Effector memory CD8-positive, alpha-beta T cell (primary cell): ENCODE data around the gene CDR2L.
"Not testable (repeated sequence)": the region's sequence is repeated elsewhere in the genome, so short reads cannot be mapped to it uniquely, and the experiment has no call there.

Source experiments
- ATAC-seq: fragments of 150-1000 bp; cut with Tn5 transposase; replicated peaks from 2 replicates; pipeline ENCODE4 v1.10.0; 2021; ENCODE audit warnings: mild to moderate bottlenecking, moderate library complexity
- DNase-seq, 3 experiments: peaks; one replicate each; pipeline ENCODE4 v3.0.0; 2021
- H3K27ac Mint-ChIP-seq, 2 donors: one replicate each; pipeline ENCODE4 v1.8.0; 2022; ENCODE audit warnings: mild to moderate bottlenecking in 2 of 2, mixed read lengths in 2 of 2, moderate library complexity in 2 of 2
- H3K27me3 Mint-ChIP-seq, 2 donors: one replicate each; pipeline ENCODE4 v1.8.0; 2022; ENCODE audit warnings: mixed read lengths in 2 of 2
- H3K36me3 Mint-ChIP-seq: one replicate; pipeline ENCODE4 v1.8.0; 2022; ENCODE audit warnings: mild to moderate bottlenecking, moderate library complexity, mixed read lengths; ENCODE audit not compliant: insufficient read depth
- H3K4me1 Mint-ChIP-seq, 2 donors: one replicate each; pipeline ENCODE4 v1.8.0; 2022; ENCODE audit warnings: low read depth in 2 of 2, mixed read lengths in 2 of 2
- H3K4me3 Mint-ChIP-seq, 2 donors: one replicate each; pipeline ENCODE4 v1.8.0; 2022; ENCODE audit warnings: mild to moderate bottlenecking in 2 of 2, mixed read lengths in 2 of 2, moderate library complexity in 2 of 2
- H3K9me3 Mint-ChIP-seq, 2 donors: one replicate each; pipeline ENCODE4 v1.8.0; 2022; ENCODE audit warnings: mixed read lengths in 2 of 2

CDR2L gene

DNA sequence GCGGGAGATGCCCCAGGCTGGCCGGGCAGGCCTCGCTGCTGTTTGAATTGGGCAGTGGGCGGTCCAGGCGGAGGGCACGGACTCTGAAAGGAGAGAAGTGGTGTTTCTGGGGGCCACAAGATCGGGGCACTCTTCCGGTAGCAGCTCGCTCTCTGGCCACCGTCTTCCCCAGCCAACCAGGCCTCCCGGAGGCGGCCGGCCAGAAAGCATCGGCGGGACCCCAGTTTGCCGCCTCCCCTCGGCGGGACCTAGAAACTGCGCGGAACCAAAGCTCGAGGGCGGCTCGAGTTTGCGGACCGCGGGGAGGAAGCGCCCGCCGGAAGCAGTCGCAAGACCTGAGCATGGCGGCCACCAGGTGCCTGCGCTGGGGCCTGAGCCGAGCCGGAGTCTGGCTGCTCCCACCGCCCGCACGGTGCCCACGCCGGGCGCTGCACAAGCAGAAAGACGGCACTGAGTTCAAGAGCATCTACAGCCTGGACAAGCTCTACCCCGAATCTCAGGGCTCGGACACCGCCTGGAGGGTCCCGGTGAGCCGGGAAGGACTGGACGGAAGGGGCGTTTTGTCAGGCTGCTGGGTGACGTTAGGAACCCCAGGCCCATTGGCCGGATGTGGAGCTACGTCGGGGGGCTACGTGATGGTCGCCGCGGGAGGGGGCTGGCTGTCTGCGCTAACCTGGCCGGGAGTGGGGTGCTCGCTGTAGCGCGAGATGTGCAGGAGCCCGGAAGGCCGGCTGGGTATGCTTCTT, 25.1 kb downstream of the CDR2L start, which contains the start of gene MRPL58:
Gene MRPL58, plus strand, starts transcription at position 325 of the 746 bp plus-strand sequence. Its CDS starts 17 bp downstream, at position 342.
- Mint-ChIP-seq H3K9me3 (no peaks in the 10 kb centered on the region), H3K27ac (peak within 1 kb of the TSS; percentile 91), H3K27me3 (no peaks in the 10 kb centered on the region), H3K36me3 (peaks cover 24% of the 10 kb centered on the region), H3K4me3 (peak within 1 kb of the TSS; percentile 94 to 95), H3K4me1 (peaks cover 21 to 30% of the 10 kb centered on the region in 2 donors)
- DNase-seq (peak; percentile 74 to 76 (median 76)), ATAC-seq (peak; percentile 94)

DNA sequence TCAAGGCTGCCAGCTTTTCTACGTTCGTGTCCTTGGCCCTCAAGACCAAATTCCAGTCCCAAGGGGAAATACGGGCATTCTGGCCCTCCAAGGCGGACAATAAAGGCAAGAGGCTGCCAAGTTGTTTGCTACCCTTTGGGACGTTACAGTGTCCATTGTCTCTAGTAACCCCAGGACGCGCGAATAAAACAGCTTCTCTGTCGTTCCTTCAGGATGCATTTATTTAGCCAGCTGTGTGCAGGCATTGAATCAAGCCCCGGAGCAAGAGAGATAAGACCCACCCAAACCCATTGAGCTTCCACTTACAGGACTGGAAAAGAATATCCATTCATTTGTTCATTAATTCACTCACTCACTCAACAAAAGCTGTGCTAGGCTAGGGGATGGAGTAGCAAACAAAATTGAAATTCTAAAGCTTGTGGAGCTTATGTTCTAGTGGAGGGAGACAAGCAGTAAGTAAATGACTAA, 25.7 kb downstream of the CDR2L start:
- H3K9me3 Mint-ChIP-seq = no peaks in the 10 kb centered on the region
- no peak for ATAC-seq
- H3K27ac Mint-ChIP-seq = peak overlapping the region; percentile 91
- H3K4me1 Mint-ChIP-seq = peaks cover 21 to 30% of the 10 kb centered on the region in 2 donors
- H3K36me3 Mint-ChIP-seq = peaks cover 26% of the 10 kb centered on the region
- no peaks in the 10 kb centered on the region for H3K27me3 Mint-ChIP-seq
- peak overlapping the region; percentile 94 to 95 for H3K4me3 Mint-ChIP-seq
- DNase-seq = no peak

DNA sequence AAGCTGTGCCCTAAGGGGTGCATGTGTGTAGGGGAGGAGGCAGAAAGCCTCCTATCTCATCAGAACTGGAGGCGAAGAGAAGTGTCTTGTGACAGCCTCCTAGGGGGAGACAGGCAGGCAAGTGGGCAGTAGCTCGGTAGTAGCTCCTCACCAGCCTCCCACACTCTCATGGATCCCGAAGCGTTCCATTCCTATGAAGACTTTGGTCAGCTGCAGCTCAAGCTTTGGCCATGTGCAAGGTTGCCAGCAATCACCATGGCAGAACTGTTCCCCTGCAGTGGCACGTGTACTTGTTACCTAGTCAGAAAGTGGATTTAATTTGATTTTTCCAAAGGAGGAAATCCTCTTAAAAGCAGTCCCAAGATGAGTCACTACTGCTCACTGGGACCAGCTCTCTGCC, 31.7 kb downstream of the CDR2L start:
- Mint-ChIP-seq H3K9me3 (no peaks in the 10 kb centered on the region), H3K27me3 (no peaks in the 10 kb centered on the region), H3K4me1 (peaks cover 2 to 16% of the 10 kb centered on the region in 2 donors), H3K4me3 (no peak overlapping the region), H3K27ac (no peak overlapping the region), H3K36me3 (peaks cover 39% of the 10 kb centered on the region)
- ATAC-seq = no peak
- DNase-seq = no peak

DNA sequence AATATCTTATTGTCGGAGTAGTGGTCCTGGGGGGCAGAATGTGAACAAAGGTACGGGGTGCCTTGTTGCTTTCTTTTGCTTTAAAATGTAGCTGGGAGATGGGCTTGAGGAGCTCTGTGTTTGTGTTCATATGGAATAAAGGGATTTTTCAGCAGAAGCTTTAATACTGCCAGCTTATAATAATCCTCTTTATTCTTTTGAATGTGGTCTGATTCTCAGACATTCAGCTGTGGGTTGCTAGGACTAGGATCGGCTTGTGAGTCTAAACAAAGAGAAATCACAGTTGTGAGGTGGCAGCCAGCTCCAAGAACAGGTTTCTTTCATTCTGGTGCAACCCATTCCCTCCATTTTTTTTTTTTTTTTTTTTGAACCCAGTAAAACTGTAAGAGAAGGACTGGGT, 32.3 kb downstream of the CDR2L start:
- Mint-ChIP-seq H3K27ac (no peak overlapping the region), H3K9me3 (no peaks in the 10 kb centered on the region), H3K4me3 (no peak overlapping the region), H3K27me3 (no peaks in the 10 kb centered on the region), H3K36me3 (peaks cover 39% of the 10 kb centered on the region), H3K4me1 (peaks cover 2 to 14% of the 10 kb centered on the region in 2 donors)
- ATAC-seq (no peak), DNase-seq (no peak)

DNA sequence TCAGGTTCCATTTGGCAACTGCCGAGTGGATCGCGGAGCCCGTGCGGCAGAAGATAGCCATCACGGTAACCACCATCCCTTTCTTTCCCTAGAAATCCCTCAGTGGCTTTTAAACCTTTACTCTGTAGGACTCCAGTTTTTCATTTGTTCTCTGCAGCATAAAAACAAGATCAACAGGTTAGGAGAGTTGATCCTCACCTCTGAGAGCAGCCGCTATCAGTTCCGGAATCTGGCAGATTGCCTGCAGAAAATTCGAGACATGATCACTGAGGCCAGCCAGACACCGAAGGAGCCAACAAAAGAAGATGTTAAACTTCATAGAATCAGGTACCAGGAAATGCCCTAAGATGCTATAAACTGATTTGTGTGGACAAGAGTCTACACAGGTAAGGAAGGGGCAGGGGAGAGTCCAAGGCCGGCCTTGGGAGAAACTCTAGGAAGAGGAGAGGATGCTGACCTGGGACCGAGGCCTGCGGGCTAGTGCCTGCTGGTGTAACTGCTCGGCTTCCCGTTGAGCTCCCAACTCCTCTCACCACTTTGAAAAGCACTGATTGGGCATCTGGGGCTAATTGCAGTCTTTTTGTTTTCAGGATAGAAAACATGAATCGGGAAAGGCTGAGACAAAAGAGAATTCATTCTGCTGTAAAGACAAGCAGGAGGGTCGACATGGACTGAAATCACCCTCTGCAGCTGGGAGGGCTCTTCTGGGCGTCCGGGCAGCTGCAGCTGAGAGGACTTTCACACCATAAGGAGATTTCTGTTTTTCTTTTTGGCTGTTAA, 33.1 kb downstream of the CDR2L start:
- ATAC-seq (no peak), DNase-seq (no peak)
- peaks cover 39% of the 10 kb centered on the region for H3K36me3 Mint-ChIP-seq
- no peaks in the 10 kb centered on the region for H3K27me3 Mint-ChIP-seq
- H3K4me1 Mint-ChIP-seq = peaks cover 8 to 11% of the 10 kb centered on the region in 2 donors
- H3K27ac Mint-ChIP-seq = no peak overlapping the region
- H3K9me3 Mint-ChIP-seq = no peaks in the 10 kb centered on the region
- H3K4me3 Mint-ChIP-seq = no peak overlapping the region

DNA sequence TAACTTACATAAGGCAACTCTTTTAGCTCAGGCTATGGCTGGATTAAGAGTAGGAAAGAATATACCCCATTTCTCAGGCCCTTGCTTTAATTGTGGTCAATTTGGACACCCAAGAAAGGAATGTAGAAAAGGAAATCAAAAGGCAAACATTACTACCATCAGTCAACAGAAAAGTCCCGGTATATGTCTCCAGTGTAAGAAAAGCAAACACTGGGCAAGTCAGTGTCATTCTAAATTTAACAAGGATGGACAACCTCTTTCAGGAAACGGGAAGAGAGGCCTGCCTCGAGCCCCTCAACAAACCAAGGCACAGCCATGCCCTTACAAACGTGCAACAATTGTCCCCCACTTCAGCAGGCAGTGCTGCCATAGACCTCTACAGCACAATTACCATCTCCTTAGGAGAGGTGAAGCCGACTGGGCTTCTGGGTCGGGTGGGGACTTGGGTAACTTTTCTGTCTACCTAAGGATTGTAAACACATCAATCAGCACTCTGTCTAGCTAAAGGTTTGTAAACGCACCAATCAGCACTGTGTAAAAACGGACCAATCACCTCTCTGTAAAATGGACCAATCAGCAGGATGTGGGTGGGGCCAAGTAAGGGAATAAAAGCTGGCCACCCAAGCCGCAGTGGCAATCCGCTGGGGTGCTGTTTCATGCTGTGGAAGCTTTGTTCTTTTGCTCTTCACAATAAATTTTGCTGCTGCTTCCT, 37.4 kb downstream of the CDR2L start:
- H3K9me3 Mint-ChIP-seq = no peaks in the 10 kb centered on the region
- peak overlapping the region in 1 of 2 donors; percentile 80 for H3K27ac Mint-ChIP-seq
- peaks cover 5 to 7% of the 10 kb centered on the region in 2 donors for H3K4me1 Mint-ChIP-seq
- H3K4me3 Mint-ChIP-seq = peak overlapping the region; percentile 15 to 59
- H3K27me3 Mint-ChIP-seq = no peaks in the 10 kb centered on the region
- H3K36me3 Mint-ChIP-seq = peaks cover 9% of the 10 kb centered on the region
- ATAC-seq (peak; percentile 31), DNase-seq (no peak)

DNA sequence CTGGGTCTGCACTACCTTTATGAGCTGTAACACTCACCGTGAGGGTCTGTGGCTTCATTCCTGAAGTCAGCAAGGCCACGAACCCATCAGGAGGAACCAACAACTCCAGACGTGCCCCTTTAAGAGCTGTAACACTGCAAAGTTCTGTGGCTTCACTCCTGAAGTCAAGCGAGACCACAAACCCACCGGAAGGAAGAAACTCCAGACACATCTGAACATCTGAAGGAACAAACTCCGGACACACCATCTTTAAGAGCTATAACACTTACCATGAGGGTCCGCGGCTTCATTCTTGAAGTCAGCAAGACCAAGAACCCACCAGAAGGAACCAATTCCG, 37.9 kb downstream of the CDR2L start:
- DNase-seq, H3K4me1 Mint-ChIP-seq, H3K27me3 Mint-ChIP-seq, H3K36me3 Mint-ChIP-seq, ATAC-seq, H3K9me3 Mint-ChIP-seq: not testable (repeated sequence)
- peak overlapping the region; percentile 15 to 59 for H3K4me3 Mint-ChIP-seq
- peak overlapping the region in 1 of 2 donors; percentile 80 for H3K27ac Mint-ChIP-seq

DNA sequence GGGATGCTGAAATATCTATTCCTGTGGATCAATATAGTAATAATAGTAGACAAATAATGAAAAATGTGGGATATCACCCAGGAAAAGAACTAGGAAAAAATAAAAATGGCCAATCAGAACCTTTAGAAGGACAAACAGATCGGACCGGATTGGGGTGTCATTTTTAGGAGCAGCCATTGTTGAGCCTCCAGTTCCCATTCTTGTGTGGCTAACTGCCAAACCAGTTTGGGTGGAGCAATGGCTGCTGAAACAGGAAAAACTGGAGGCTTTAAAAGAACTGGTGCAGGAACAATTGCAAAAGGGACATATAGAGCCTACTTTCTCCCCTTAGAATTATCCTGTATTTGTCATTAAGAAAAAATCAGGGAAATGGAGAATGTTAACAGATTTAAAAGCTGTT, 39.2 kb downstream of the CDR2L start:
- ATAC-seq, DNase-seq, H3K9me3 Mint-ChIP-seq, H3K4me3 Mint-ChIP-seq, H3K27me3 Mint-ChIP-seq, H3K27ac Mint-ChIP-seq, H3K36me3 Mint-ChIP-seq, H3K4me1 Mint-ChIP-seq: not testable (repeated sequence)

DNA sequence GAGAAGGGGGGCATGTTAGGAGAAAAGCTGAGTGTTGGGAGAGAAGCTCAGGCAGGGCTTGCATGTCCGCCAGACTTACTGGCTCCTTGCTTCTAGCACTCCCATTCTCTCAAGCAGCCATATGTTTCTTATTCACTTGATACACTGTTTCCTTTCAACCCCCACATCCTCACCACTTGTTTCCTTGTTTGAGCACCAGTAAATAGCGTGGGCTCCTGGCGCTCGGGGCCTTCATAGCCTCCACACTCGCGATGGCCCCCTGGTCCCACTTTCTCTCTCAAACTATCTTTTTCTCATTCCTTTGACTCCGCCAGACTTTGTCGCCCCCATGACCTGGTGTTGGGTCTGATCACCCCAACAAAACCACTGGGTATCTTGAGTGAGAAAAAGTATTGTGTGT, 42.7 kb downstream of the CDR2L start:
- Mint-ChIP-seq H3K9me3 (no peaks in the 10 kb centered on the region), H3K4me3 (no peak overlapping the region), H3K27ac (peak overlapping the region in 1 of 2 donors; percentile 20), H3K36me3 (peaks cover 33% of the 10 kb centered on the region), H3K4me1 (peaks cover 32 to 35% of the 10 kb centered on the region in 2 donors), H3K27me3 (peaks cover 0 to 9% of the 10 kb centered on the region in 2 donors)
- ATAC-seq = no peak
- DNase-seq = no peak

DNA sequence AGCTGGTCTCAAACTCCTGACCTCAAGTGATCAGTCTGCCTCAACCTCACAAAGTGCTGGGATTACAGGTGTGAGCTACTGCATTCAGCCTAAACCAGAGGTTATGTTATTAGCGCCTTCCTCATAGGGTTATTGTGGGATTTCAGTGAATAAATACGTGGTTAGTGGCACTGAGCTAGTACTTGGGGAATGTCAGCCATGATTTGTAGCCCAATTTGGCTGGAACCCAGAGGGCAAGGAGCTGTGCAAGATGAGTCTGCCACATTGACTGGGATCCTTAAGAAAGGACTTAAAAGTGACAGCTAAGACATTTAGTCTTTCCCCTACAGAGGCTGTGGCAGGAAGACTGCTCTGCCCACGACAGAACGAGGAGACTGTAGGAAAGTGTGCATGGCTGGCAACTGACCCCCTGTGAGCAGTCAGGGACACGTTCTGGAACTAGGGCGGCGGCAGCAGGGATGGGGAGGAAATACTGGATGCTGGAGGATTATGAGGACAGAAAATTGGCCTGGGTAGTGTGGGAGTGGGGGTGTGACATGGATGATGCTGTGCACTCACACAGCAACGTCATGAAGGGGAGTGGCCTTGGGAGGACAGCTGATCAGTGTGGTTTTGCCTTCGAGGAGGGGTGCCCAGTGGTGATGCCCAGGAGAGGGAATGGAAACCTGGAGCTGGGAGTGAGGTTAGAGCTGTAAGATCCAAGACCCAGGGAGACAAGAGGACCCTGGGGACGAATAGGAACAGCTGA, 44.7 kb downstream of the CDR2L start:
- Mint-ChIP-seq H3K4me1 (peaks cover 40 to 41% of the 10 kb centered on the region in 2 donors), H3K27ac (peak overlapping the region; percentile 100), H3K4me3 (peak overlapping the region; percentile 94 to 98), H3K36me3 (peaks cover 53% of the 10 kb centered on the region), H3K27me3 (peaks cover 0 to 9% of the 10 kb centered on the region in 2 donors), H3K9me3 (no peaks in the 10 kb centered on the region)
- DNase-seq (peak; percentile 39 to 59 (median 48)), ATAC-seq (peak; percentile 35)

DNA sequence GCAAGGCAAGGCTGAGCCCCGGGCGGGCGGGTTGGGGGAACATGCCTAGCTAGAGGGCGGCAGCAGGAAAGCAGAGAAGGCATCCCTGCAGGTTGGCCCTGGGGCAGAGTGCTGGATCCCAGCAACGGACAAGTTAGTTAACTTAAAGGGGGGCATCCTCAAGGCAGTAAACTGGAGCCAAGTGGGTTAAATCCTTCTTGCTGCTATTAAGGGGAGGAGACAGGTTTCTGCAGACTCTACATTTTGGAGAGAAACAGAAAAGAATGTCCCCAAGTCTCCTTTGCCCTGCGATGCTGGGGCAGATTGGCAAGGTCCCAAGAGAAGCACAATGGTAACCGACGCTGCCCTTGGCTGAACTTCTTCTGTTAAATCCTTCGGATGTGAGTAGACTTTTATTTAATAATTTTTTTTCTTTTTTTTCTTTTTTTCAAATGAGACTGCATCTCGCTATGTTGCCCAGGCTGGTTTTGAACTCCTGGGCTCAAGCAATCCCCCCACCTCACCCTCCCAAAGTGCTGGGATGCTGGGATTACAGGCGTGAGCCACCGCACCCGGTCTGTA, 45.4 kb downstream of the CDR2L start:
- Mint-ChIP-seq H3K36me3 (peaks cover 58% of the 10 kb centered on the region), H3K27ac (peak overlapping the region; percentile 100), H3K27me3 (peaks cover 0 to 9% of the 10 kb centered on the region in 2 donors), H3K4me3 (peak overlapping the region; percentile 94 to 98), H3K9me3 (no peaks in the 10 kb centered on the region), H3K4me1 (peaks cover 40 to 41% of the 10 kb centered on the region in 2 donors)
- ATAC-seq (no peak), DNase-seq (no peak)

DNA sequence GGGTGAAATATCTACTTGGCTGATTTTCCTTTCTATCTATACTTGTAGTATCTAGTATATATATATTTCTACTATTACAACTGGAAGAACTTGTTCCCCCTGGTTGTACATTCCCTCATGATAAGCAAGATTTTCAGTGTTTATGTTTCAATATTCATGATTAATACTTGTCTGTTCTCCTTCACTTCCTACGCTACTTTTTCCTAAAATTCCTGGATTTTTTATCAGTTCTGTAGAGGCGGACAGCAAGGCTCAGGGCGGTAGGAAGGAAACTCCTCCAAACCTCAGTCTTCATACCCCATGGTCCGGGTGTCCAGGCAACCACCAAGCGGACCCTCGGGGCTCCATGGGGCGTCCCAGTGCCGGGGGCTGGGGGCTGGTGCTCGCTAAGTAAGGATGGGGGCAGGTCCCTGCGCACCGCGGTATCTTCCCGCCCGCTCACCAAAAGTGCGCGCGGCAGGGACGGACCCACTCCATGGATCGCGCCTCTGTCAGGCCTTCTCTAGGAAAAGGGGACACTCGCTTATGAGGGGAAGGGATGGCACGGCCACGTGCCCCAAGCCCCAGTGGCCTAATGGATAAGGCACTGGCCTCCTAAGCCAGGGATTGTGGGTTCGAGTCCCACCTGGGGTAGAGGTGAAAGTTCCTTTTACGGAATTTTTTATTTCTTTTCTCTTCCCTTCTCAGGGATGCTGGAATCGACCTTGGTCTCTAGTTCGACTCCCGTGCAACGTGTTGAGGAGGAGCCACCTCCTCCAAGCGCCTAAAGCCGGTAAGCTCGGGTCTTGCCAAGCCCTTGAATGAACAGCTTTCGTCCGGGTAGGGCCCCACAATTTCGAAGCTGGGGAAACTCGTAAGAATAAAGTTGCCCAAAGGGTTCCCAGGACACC, 46.2 kb downstream of the CDR2L start:
- peak overlapping the region; percentile 94 to 98 for H3K4me3 Mint-ChIP-seq
- peaks cover 0 to 9% of the 10 kb centered on the region in 2 donors for H3K27me3 Mint-ChIP-seq
- H3K9me3 Mint-ChIP-seq = no peaks in the 10 kb centered on the region
- H3K27ac Mint-ChIP-seq = peak overlapping the region; percentile 100
- ATAC-seq = peak; percentile 28
- DNase-seq = peak; percentile 84 to 90 (median 84)
- H3K4me1 Mint-ChIP-seq = peaks cover 40 to 41% of the 10 kb centered on the region in 2 donors
- H3K36me3 Mint-ChIP-seq = peaks cover 63% of the 10 kb centered on the region
